GM18951 (cell line): ENCODE results near the gene SBK3.
"Not testable (repeated sequence)": the region's sequence is repeated elsewhere in the genome, so short reads cannot be mapped to it uniquely, and the experiment has no call there.

Experiments
- POLR2A ChIP-seq: IDR thresholded peaks from 4 replicates; pipeline ENCODE4 v1.6.1; 2011; ENCODE audit warnings: mild to moderate bottlenecking; ENCODE audit not compliant: insufficient read length, insufficient read depth; ENCODE audit errors: extremely low read depth
- in situ Hi-C: fragments of 300-500 bp; cut with MboI; formaldehyde crosslinking; loops from one replicate; pipeline ENCODE4 v1.12.0; 2022; ENCODE audit warnings: low sequenced_read_pairs, mixed read lengths, inconsistent platforms; ENCODE audit not compliant: unreplicated experiment

Gene SBK3

GRCh38 chr19:55504252-55504603 lies 41.1 kb downstream of the SBK3 start:
- no peak for TF ChIP-seq POLR2A
- in situ Hi-C loops = loop anchor here (5.0 kb wide), 1 partner anchor 128 kb away; no protein-coding TSS in a partner anchor

GRCh38 chr19:55503502-55504251 lies 41.7 kb downstream of the SBK3 start:
- TF ChIP-seq POLR2A = no peak
- in situ Hi-C loops = loop anchor here (5.0 kb wide), 1 partner anchor 129 kb away; no protein-coding TSS in a partner anchor

- in situ Hi-C loops = loop anchor here (5.0 kb wide), 1 partner anchor 129 kb away; no protein-coding TSS in a partner anchor
These were observed 42.2 kb downstream of the SBK3 start for GRCh38 chr19:55503157-55503501.

GRCh38 chr19:55502197-55502952 lies 43.0 kb downstream of the SBK3 start:
- in situ Hi-C loops = loop anchor here (5.0 kb wide), 1 partner anchor 130 kb away; no protein-coding TSS in a partner anchor
- TF ChIP-seq POLR2A = no peak

More at GRCh38 chr19:55503157-55503501, 42.2 kb downstream of the SBK3 start:
- no peak for TF ChIP-seq POLR2A

GRCh38 chr19:55500368-55500952 lies 44.9 kb downstream of the SBK3 start:
- TF ChIP-seq POLR2A = no peak
- in situ Hi-C loops = loop anchor here (5.0 kb wide), 1 partner anchor 132 kb away; no protein-coding TSS in a partner anchor

GRCh38 chr19:55498246-55498840 lies 47.0 kb downstream of the SBK3 start:
- in situ Hi-C loops = no loop called here
- no peak for TF ChIP-seq POLR2A

GRCh38 chr19:55497763-55498162 lies 47.6 kb downstream of the SBK3 start:
- TF ChIP-seq POLR2A = no peak
- in situ Hi-C loops = no loop called here

GRCh38 chr19:55496820-55497219 lies 48.5 kb downstream of the SBK3 start:
- in situ Hi-C loops = not testable (repeated sequence)

- in situ Hi-C loops = no loop called here
- TF ChIP-seq POLR2A = no peak
These were observed 49.5 kb downstream of the SBK3 start for GRCh38 chr19:55495646-55496349.

GRCh38 chr19:55494172-55494761 lies 51.1 kb downstream of the SBK3 start:
- no peak for TF ChIP-seq POLR2A
- in situ Hi-C loops = no loop called here

GRCh38 chr19:55493645-55494171 lies 51.6 kb downstream of the SBK3 start:
- in situ Hi-C loops = no loop called here
- no peak for TF ChIP-seq POLR2A

GRCh38 chr19:55493052-55493644 lies 52.2 kb downstream of the SBK3 start:
- no peak for TF ChIP-seq POLR2A
- in situ Hi-C loops = no loop called here
